Tibial artery (tissue), 4 donors: ENCODE measurements around the gene ALX3.

Experiments used
- DNase-seq, 2 donors: peaks; one replicate each; pipeline ENCODE4 v3.0.0-alpha.2; 2019
- H3K27ac ChIP-seq, 2 donors: fragments of 200-600 bp; sonication (generic) in 1 of 2; 1 replicate in 1 of 2; 2 replicates in 1 of 2; pipeline ENCODE4 v1.5.1; 2018 to 2019; ENCODE audit warnings: mild to moderate bottlenecking in 1 of 2
- H3K27me3 ChIP-seq, 2 donors: fragments of 200-600 bp; sonication (generic) in 1 of 2; one replicate each; pipeline versions ENCODE4 v1.5.1 to v1.6.0; 2016 to 2019
- H3K36me3 ChIP-seq, 3 donors: fragments of 200-600 bp; sonication (generic) in 2 of 3; one replicate each; pipeline ENCODE4 v1.5.1; 2016 to 2019; ENCODE audit warnings: mild to moderate bottlenecking in 2 of 3
- H3K4me1 ChIP-seq, 4 donors: fragments of 200-600 bp; sonication (generic) in 2 of 4; 1 replicate in 3 of 4; 2 replicates in 1 of 4; pipeline ENCODE4 v1.5.1; 2016 to 2019
- H3K4me3 ChIP-seq, 2 donors: fragments of 200-600 bp; sonication (generic) in 1 of 2; 1 replicate in 1 of 2; 2 replicates in 1 of 2; pipeline ENCODE4 v1.5.1; 2018 to 2019; ENCODE audit warnings: mild to moderate bottlenecking in 2 of 2
- H3K9me3 ChIP-seq, 3 donors: fragments of 200-600 bp; sonication (generic) in 1 of 3; one replicate each; pipeline ENCODE4 v1.5.1; 2016 to 2019
- CTCF ChIP-seq, 2 experiments: fragments of 200-600 bp in 1 of 2; fragments of 450-650 bp in 1 of 2; IDR thresholded peaks; one replicate each; pipeline ENCODE4 v1.5.1; 2017 to 2019; ENCODE audit warnings: antibody characterized with exemption in 2 of 2, mild to moderate bottlenecking in 1 of 2, moderate library complexity in 1 of 2
- intact Hi-C: fragments of 100-400 bp; cut with DNase I; formaldehyde crosslinking; loops from one replicate; pipeline ENCODE4 v1.15.0; 2023; ENCODE audit warnings: low total_unique reads

Gene ALX3

GRCh38 chr1:110047463-110047862 lies 23.0 kb downstream of the ALX3 start:
- Histone ChIP-seq H3K9me3 (no peaks in the 10 kb centered on the region), H3K27ac (no peak overlapping the region), H3K4me1 (no peaks in the 10 kb centered on the region), H3K36me3 (peaks cover 66 to 100% (median 98%) of the 10 kb centered on the region in 3 donors), H3K4me3 (no peak overlapping the region), H3K27me3 (no peaks in the 10 kb centered on the region)
- no peak for TF ChIP-seq CTCF (IDR thresholded peaks at IDR 0.05)
- no peak for DNase-seq
- intact Hi-C loops = no loop called here

GRCh38 chr1:110043016-110043415 lies 27.5 kb downstream of the ALX3 start:
- Histone ChIP-seq H3K4me3 (no peak overlapping the region), H3K4me1 (no peaks in the 10 kb centered on the region), H3K27me3 (no peaks in the 10 kb centered on the region), H3K9me3 (no peaks in the 10 kb centered on the region), H3K36me3 (peaks cover 94 to 100% (median 100%) of the 10 kb centered on the region in 3 donors), H3K27ac (no peak overlapping the region)
- DNase-seq = no peak
- no peak for TF ChIP-seq CTCF (IDR thresholded peaks at IDR 0.05)
- intact Hi-C loops = no loop called here

- no peak for TF ChIP-seq CTCF (IDR thresholded peaks at IDR 0.05)
- Histone ChIP-seq H3K9me3 (no peaks in the 10 kb centered on the region), H3K27me3 (no peaks in the 10 kb centered on the region), H3K27ac (no peak overlapping the region), H3K36me3 (peaks cover 75 to 82% (median 75%) of the 10 kb centered on the region in 3 donors), H3K4me3 (no peak overlapping the region), H3K4me1 (peaks cover 0 to 14% (median 8%) of the 10 kb centered on the region in 4 donors)
- intact Hi-C loops = no loop called here
- DNase-seq = no peak
These were observed 29.9 kb downstream of the ALX3 start for GRCh38 chr1:110040548-110040947.

GRCh38 chr1:110039641-110040040 lies 30.8 kb downstream of the ALX3 start:
- Histone ChIP-seq H3K27me3 (no peaks in the 10 kb centered on the region), H3K9me3 (no peaks in the 10 kb centered on the region), H3K27ac (no peak overlapping the region), H3K4me1 (peaks cover 0 to 19% (median 11%) of the 10 kb centered on the region in 4 donors), H3K36me3 (peaks cover 66 to 72% (median 66%) of the 10 kb centered on the region in 3 donors), H3K4me3 (no peak overlapping the region)
- no peak for DNase-seq
- TF ChIP-seq CTCF (IDR thresholded peaks at IDR 0.05) = no peak
- intact Hi-C loops = no loop called here

- intact Hi-C loops = no loop called here
- Histone ChIP-seq H3K9me3 (no peaks in the 10 kb centered on the region), H3K4me1 (peaks cover 0 to 19% (median 11%) of the 10 kb centered on the region in 4 donors), H3K27me3 (no peaks in the 10 kb centered on the region), H3K36me3 (peaks cover 52 to 59% (median 53%) of the 10 kb centered on the region in 3 donors), H3K27ac (no peak overlapping the region), H3K4me3 (no peak overlapping the region)
- TF ChIP-seq CTCF (IDR thresholded peaks at IDR 0.05) = no peak
- DNase-seq = no peak
These were observed 32.2 kb downstream of the ALX3 start for GRCh38 chr1:110038271-110038670.

- intact Hi-C loops = no loop called here
- H3K4me1 ChIP-seq = peaks cover 0 to 19% (median 11%) of the 10 kb centered on the region in 4 donors
- no peaks in the 10 kb centered on the region for H3K27me3 ChIP-seq
- H3K4me3 ChIP-seq = peak overlapping the region; percentile 75 to 90
- no peak for TF ChIP-seq CTCF (IDR thresholded peaks at IDR 0.05)
- H3K27ac ChIP-seq = peak overlapping the region; percentile 91 to 96
- DNase-seq = no peak
- H3K9me3 ChIP-seq = no peaks in the 10 kb centered on the region
- peaks cover 22 to 29% (median 23%) of the 10 kb centered on the region in 3 donors for H3K36me3 ChIP-seq
These were observed 35.2 kb downstream of the ALX3 start for GRCh38 chr1:110035236-110035752.
